ENCODE measurements around the gene MARCOL.

MARCOL gene

DNA sequence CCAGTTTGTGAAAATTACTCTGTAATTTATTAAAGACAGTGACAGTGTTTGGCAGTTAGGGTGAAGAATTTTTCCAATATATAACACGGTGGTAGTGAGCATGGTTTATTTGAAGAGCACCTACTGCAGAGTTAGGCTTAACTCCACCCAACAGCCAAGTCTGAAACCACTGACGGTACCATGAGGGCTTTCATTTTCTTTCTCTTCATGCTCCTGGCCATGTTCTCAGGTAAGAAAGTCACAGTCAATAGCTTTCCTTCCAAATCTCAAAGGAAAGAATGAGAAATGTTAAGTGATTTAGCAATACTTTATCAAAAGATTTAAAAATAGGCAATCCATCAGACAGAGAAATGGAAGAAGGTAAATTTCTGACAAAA is at the start of gene MARCOL:
MARCOL (plus strand) TSS at position 108 of the 377 bp plus-strand sequence; CDS start at position 181, 73 bp downstream.
- Histone ChIP-seq H3K4me1 (ENCODE audit: control insufficient read depth, insufficient read depth, low read length) (no peaks in the 10 kb centered on the region), H3K27me3 (ENCODE audit: control insufficient read depth in 1 of 2, insufficient read depth in 2 of 2, low read length in 2 of 2) (no peaks in the 10 kb centered on the region), H3K36me3 (ENCODE audit: control insufficient read depth in 2 of 2, insufficient read depth in 2 of 2, low read length in 2 of 2) (no peaks in the 10 kb centered on the region), H3K9me3 (ENCODE audit: control insufficient read depth in 2 of 2, low read length in 2 of 2) (peaks cover 0 to 2% of the 10 kb centered on the region in 2 donors), H3K27ac (ENCODE audit: low read length) (no peak within 1 kb of the TSS), H3K9ac (ENCODE audit: low read length in 2 of 2) (no peak within 1 kb of the TSS), H3K4me3 (ENCODE audit: low read length in 2 of 2) (no peak within 1 kb of the TSS)

- Histone ChIP-seq H3K27me3 (ENCODE audit: control insufficient read depth in 1 of 2, insufficient read depth in 2 of 2, low read length in 2 of 2) (no peaks in the 10 kb centered on the region), H3K4me1 (ENCODE audit: control insufficient read depth, insufficient read depth, low read length) (no peaks in the 10 kb centered on the region), H3K9ac (ENCODE audit: low read length in 2 of 2) (no peak overlapping the region), H3K4me3 (ENCODE audit: low read length in 2 of 2) (no peak overlapping the region), H3K9me3 (ENCODE audit: control insufficient read depth in 2 of 2, low read length in 2 of 2) (no peaks in the 10 kb centered on the region), H3K27ac (ENCODE audit: low read length) (no peak overlapping the region), H3K36me3 (ENCODE audit: control insufficient read depth in 2 of 2, insufficient read depth in 2 of 2, low read length in 2 of 2) (no peaks in the 10 kb centered on the region)
Observed at GRCh38 chr5:148191010-148191409, 47.3 kb upstream of the MARCOL start.

DNA sequence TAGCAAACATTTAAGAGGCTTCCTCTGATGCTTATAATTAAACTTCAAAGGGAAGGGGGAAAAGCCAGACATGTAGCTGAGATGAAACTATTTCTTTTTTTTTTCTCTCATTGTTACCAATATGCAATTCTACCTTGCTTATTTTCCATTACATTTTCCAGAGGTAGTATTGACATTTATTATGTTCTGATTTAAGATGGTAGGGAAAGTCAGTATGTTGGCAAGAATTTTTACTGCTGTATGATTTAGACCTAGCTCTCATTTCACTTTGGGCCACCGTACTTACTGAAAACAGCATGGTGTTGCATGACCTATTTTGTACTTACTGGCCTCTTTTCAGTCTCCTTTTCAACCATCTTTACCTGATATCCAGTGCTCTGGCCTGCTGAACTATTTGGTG is 45.1 kb upstream of the MARCOL start:
- H3K9ac ChIP-seq (ENCODE audit: low read length in 2 of 2), result no peak overlapping the region
- no peak overlapping the region for H3K4me3 ChIP-seq (ENCODE audit: low read length in 2 of 2)
- H3K27ac ChIP-seq (ENCODE audit: low read length), result no peak overlapping the region
- H3K36me3 ChIP-seq (ENCODE audit: control insufficient read depth in 2 of 2, insufficient read depth in 2 of 2, low read length in 2 of 2), result no peaks in the 10 kb centered on the region
- H3K9me3 ChIP-seq (ENCODE audit: control insufficient read depth in 2 of 2, low read length in 2 of 2), result no peaks in the 10 kb centered on the region
- H3K27me3 ChIP-seq (ENCODE audit: control insufficient read depth in 1 of 2, insufficient read depth in 2 of 2, low read length in 2 of 2), result no peaks in the 10 kb centered on the region
- H3K4me1 ChIP-seq (ENCODE audit: control insufficient read depth, insufficient read depth, low read length), result no peaks in the 10 kb centered on the region

DNA sequence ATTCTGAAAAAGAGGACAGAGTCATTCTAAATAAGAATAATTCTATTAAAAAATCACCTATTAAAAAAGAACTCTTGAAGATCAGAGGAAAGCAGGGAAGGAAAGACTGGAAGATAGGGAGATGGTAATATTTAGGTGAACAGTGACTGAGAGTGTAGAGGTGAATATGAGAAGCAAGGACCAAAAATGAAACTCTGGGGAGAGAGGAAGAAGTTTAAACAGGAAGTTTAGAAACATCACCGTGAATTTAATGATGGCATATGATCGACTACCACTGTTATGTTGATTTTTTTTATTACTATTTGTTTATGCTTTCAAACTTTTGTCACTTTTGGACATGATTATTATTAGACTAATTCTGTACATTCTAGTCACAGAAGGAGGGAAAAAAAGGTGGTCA is 37.2 kb upstream of the MARCOL start:
- H3K4me3 ChIP-seq (ENCODE audit: low read length in 2 of 2), result no peak overlapping the region
- H3K4me1 ChIP-seq (ENCODE audit: control insufficient read depth, insufficient read depth, low read length), result no peaks in the 10 kb centered on the region

GRCh38 chr5:148202531-148203203 is 35.7 kb upstream of the MARCOL start, which contains the start of gene SPINK6:
Gene SPINK6 (plus strand): TSS chr5:148203042. CDS start chr5:148203097, 55 bp downstream.
- Histone ChIP-seq H3K27ac (ENCODE audit: low read length) (no peak within 1 kb of the TSS), H3K9me3 (ENCODE audit: control insufficient read depth in 2 of 2, low read length in 2 of 2) (no peaks in the 10 kb centered on the region), H3K36me3 (ENCODE audit: control insufficient read depth in 2 of 2, insufficient read depth in 2 of 2, low read length in 2 of 2) (no peaks in the 10 kb centered on the region)

More for the DNA sequence above, 37.2 kb upstream of the MARCOL start:
- H3K27me3 ChIP-seq (ENCODE audit: control insufficient read depth in 1 of 2, insufficient read depth in 2 of 2, low read length in 2 of 2), result no peaks in the 10 kb centered on the region
- no peaks in the 10 kb centered on the region for H3K9me3 ChIP-seq (ENCODE audit: control insufficient read depth in 2 of 2, low read length in 2 of 2)
- no peaks in the 10 kb centered on the region for H3K36me3 ChIP-seq (ENCODE audit: control insufficient read depth in 2 of 2, insufficient read depth in 2 of 2, low read length in 2 of 2)
- no peak overlapping the region for H3K9ac ChIP-seq (ENCODE audit: low read length in 2 of 2)
- no peak overlapping the region for H3K27ac ChIP-seq (ENCODE audit: low read length)

DNA sequence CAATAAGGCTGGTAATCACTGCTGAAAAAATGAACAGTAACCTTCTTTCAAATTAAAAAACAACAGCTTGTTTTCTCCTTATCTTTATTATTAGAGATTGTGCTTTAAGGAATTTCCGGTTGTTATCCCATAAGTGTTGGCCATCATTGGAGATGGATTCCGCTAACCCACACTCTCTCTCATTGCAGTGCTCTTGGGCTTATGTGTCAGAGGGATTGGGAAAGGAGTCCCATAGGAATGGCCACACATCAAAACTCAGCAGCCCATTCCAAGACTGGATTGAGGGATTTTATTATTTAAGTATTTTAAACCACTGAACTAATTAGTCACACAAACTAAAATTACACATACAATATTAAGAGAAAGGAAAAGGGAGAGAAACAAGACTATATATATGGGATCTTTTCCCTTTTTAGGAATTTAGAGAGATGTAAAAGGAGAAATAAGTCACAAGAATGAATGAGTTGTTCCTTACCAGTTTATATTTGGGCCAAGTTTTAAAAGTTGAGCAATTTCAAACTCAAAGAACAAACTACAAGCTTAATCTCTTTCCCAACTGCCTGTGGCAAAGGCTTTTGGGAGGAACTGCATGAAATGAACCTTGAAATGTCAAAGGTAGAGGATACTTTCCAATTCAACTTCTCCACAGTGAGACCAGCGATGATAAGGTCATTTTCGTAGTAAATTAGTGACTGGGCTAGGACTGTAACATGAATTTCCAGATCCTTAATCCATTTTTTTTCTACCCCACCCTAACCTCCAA is 33.1 kb upstream of the MARCOL start:
- H3K36me3 ChIP-seq (ENCODE audit: control insufficient read depth in 2 of 2, insufficient read depth in 2 of 2, low read length in 2 of 2), result no peaks in the 10 kb centered on the region
- H3K9me3 ChIP-seq (ENCODE audit: control insufficient read depth in 2 of 2, low read length in 2 of 2), result no peaks in the 10 kb centered on the region
- H3K27ac ChIP-seq (ENCODE audit: low read length), result no peak overlapping the region
- no peak overlapping the region for H3K9ac ChIP-seq (ENCODE audit: low read length in 2 of 2)
- H3K4me3 ChIP-seq (ENCODE audit: low read length in 2 of 2), result no peak overlapping the region
- no peaks in the 10 kb centered on the region for H3K27me3 ChIP-seq (ENCODE audit: control insufficient read depth in 1 of 2, insufficient read depth in 2 of 2, low read length in 2 of 2)
- H3K4me1 ChIP-seq (ENCODE audit: control insufficient read depth, insufficient read depth, low read length), result no peaks in the 10 kb centered on the region

More at GRCh38 chr5:148202531-148203203, 35.7 kb upstream of the MARCOL start, which contains the start of gene SPINK6:
- no peaks in the 10 kb centered on the region for H3K27me3 ChIP-seq (ENCODE audit: control insufficient read depth in 1 of 2, insufficient read depth in 2 of 2, low read length in 2 of 2)
- H3K9ac ChIP-seq (ENCODE audit: low read length in 2 of 2), result no peak within 1 kb of the TSS
- no peaks in the 10 kb centered on the region for H3K4me1 ChIP-seq (ENCODE audit: control insufficient read depth, insufficient read depth, low read length)
- no peak within 1 kb of the TSS for H3K4me3 ChIP-seq (ENCODE audit: low read length in 2 of 2)

GRCh38 chr5:148205865-148206264 is 32.5 kb upstream of the MARCOL start:
- Histone ChIP-seq H3K9ac (ENCODE audit: low read length in 2 of 2) (no peak overlapping the region), H3K27ac (ENCODE audit: low read length) (no peak overlapping the region), H3K9me3 (ENCODE audit: control insufficient read depth in 2 of 2, low read length in 2 of 2) (no peaks in the 10 kb centered on the region), H3K4me1 (ENCODE audit: control insufficient read depth, insufficient read depth, low read length) (no peaks in the 10 kb centered on the region), H3K27me3 (ENCODE audit: control insufficient read depth in 1 of 2, insufficient read depth in 2 of 2, low read length in 2 of 2) (no peaks in the 10 kb centered on the region), H3K36me3 (ENCODE audit: control insufficient read depth in 2 of 2, insufficient read depth in 2 of 2, low read length in 2 of 2) (no peaks in the 10 kb centered on the region), H3K4me3 (ENCODE audit: low read length in 2 of 2) (no peak overlapping the region)

- H3K27me3 ChIP-seq (ENCODE audit: control insufficient read depth in 1 of 2, insufficient read depth in 2 of 2, low read length in 2 of 2), result no peaks in the 10 kb centered on the region
- H3K36me3 ChIP-seq (ENCODE audit: control insufficient read depth in 2 of 2, insufficient read depth in 2 of 2, low read length in 2 of 2), result no peaks in the 10 kb centered on the region
- no peak overlapping the region for H3K4me3 ChIP-seq (ENCODE audit: low read length in 2 of 2)
- no peak overlapping the region for H3K27ac ChIP-seq (ENCODE audit: low read length)
- no peaks in the 10 kb centered on the region for H3K4me1 ChIP-seq (ENCODE audit: control insufficient read depth, insufficient read depth, low read length)
- no peak overlapping the region for H3K9ac ChIP-seq (ENCODE audit: low read length in 2 of 2)
- H3K9me3 ChIP-seq (ENCODE audit: control insufficient read depth in 2 of 2, low read length in 2 of 2), result no peaks in the 10 kb centered on the region
Observed at GRCh38 chr5:148206620-148207019, 31.7 kb upstream of the MARCOL start.

DNA sequence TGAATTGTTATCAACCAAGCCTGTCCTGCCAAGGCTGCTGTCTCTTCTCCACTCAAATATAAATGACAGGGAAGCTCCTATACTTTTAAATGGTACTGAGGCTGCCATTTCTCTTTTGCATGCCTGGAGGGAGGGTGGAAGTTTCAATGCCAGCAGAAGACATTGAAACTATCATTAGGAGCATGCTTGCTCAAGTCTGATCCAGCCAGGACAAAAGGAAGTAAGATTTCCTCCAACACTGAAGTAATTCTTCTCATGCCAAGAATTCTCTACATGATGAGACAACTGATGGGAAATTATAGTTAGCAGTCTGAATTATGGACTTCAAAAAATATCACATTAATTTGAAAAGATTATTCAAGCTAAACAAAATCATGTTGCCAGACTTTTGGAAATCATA is 30.1 kb upstream of the MARCOL start:
- Histone ChIP-seq H3K4me3 (ENCODE audit: low read length in 2 of 2) (no peak overlapping the region), H3K27ac (ENCODE audit: low read length) (no peak overlapping the region), H3K36me3 (ENCODE audit: control insufficient read depth in 2 of 2, insufficient read depth in 2 of 2, low read length in 2 of 2) (no peaks in the 10 kb centered on the region), H3K9me3 (ENCODE audit: control insufficient read depth in 2 of 2, low read length in 2 of 2) (no peaks in the 10 kb centered on the region), H3K4me1 (ENCODE audit: control insufficient read depth, insufficient read depth, low read length) (no peaks in the 10 kb centered on the region), H3K27me3 (ENCODE audit: control insufficient read depth in 1 of 2, insufficient read depth in 2 of 2, low read length in 2 of 2) (no peaks in the 10 kb centered on the region), H3K9ac (ENCODE audit: low read length in 2 of 2) (no peak overlapping the region)

DNA sequence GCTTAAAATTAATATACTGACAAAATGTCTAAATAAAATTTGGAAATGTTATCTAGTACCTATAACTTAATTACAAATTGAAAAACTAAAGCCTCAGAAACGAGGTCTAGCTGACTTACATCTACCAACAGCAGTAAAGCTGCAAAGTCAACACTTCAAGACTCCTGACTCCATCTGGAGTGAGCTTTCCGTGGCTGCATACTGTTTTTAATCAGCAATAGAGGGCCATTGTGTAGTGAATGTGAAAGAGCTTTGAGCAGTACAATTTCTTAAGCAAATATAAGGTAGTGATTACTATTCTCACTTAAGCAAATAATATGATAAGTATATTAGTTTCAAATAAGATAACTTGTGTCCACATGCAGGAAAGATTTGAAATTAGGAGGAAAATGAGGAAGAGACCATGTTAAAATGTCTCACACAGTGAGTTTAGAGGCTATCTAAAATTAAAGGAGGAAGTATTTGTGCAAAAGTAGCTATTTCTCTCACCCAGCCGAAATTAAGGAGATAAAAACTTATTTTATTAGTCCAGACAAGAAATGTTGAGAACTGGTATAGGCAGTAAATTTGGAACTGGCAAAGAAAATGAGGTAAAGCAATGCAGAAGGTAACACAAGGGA is 29.1 kb upstream of the MARCOL start:
- Histone ChIP-seq H3K9me3 (ENCODE audit: control insufficient read depth in 2 of 2, low read length in 2 of 2) (no peaks in the 10 kb centered on the region), H3K36me3 (ENCODE audit: control insufficient read depth in 2 of 2, insufficient read depth in 2 of 2, low read length in 2 of 2) (no peaks in the 10 kb centered on the region), H3K27me3 (ENCODE audit: control insufficient read depth in 1 of 2, insufficient read depth in 2 of 2, low read length in 2 of 2) (no peaks in the 10 kb centered on the region), H3K4me3 (ENCODE audit: low read length in 2 of 2) (no peak overlapping the region), H3K4me1 (ENCODE audit: control insufficient read depth, insufficient read depth, low read length) (no peaks in the 10 kb centered on the region), H3K27ac (ENCODE audit: low read length) (no peak overlapping the region), H3K9ac (ENCODE audit: low read length in 2 of 2) (no peak overlapping the region)
